HEK293 (cell line): Measurements from ENCODE around the gene OR7G3.

Experiments used
- CTCF ChIA-PET: fragments of 350-600 bp; formaldehyde crosslinking; extraction: SDS; loops from one replicate; lab custom pipeline; 2021; ENCODE audit warnings: antibody characterized with exemption; lab: Yijun Ruan, JAX
- POLR2A ChIA-PET: fragments of 300-600 bp; formaldehyde crosslinking; extraction: SDS; loops from one replicate; lab custom pipeline; 2020; ENCODE audit warnings: antibody characterized with exemption, inconsistent platforms; lab: Yijun Ruan, JAX
- H3K27ac ChIP-seq: fragments of 200-500 bp; sonication (Bioruptor generic); 2 replicates; pipeline ENCODE4 v1.5.1; 2014; ENCODE audit warnings: low read depth, low read length, control low read depth, inconsistent platforms; ENCODE audit errors: extremely low read depth
- H3K36me3 ChIP-seq, 2 experiments: fragments of 200-500 bp in 1 of 2; sonication (Bioruptor generic) in 1 of 2; 1 replicate in 1 of 2; 2 replicates in 1 of 2; pipeline ENCODE4 v1.5.1; 2014 to 2017; ENCODE audit warnings: inconsistent platforms in 2 of 2, low read length in 2 of 2; ENCODE audit not compliant: control insufficient read depth in 2 of 2, insufficient read depth in 1 of 2
- H3K4me1 ChIP-seq: fragments of 200-500 bp; sonication (Bioruptor generic); 2 replicates; pipeline ENCODE4 v1.5.1; 2014; ENCODE audit warnings: mild to moderate bottlenecking, low read length, inconsistent platforms; ENCODE audit not compliant: control insufficient read depth, insufficient read depth
- H3K4me3 ChIP-seq: 2 replicates; pipeline ENCODE4 v1.5.1; 2011; ENCODE audit warnings: low read depth, mild to moderate bottlenecking, control low read depth, low read length, moderate library complexity
- H3K9me3 ChIP-seq: fragments of 200-500 bp; sonication (Bioruptor generic); 2 replicates; pipeline ENCODE4 v1.5.1; 2014; ENCODE audit warnings: low read depth, low read length, inconsistent platforms; ENCODE audit not compliant: control insufficient read depth, insufficient read depth
- BCL11A ChIP-seq: fragments of 450-650 bp; formaldehyde crosslinking; IDR thresholded peaks from 2 replicates; pipeline ENCODE4 v1.5.1; 2016; ENCODE audit warnings: low read depth, missing biosample characterization, missing genetic modification characterization
- BCL11B ChIP-seq: fragments of 450-650 bp; formaldehyde crosslinking; IDR thresholded peaks from 2 replicates; pipeline ENCODE4 v1.5.1; 2016; ENCODE audit warnings: low read depth, missing biosample characterization, missing genetic modification characterization
- YY2 ChIP-seq: fragments of 450-650 bp; formaldehyde crosslinking; IDR thresholded peaks from 2 replicates; pipeline ENCODE4 v1.5.1; 2016; ENCODE audit warnings: missing biosample characterization, missing genetic modification characterization
- ZBTB11 ChIP-seq: fragments of 450-650 bp; formaldehyde crosslinking; conservative IDR thresholded peaks from 2 replicates; pipeline ENCODE4 v1.5.1; 2016; ENCODE audit warnings: low read depth, missing biosample characterization, missing genetic modification characterization
- ZBTB48 ChIP-seq: fragments of 450-650 bp; formaldehyde crosslinking; IDR thresholded peaks from 2 replicates; pipeline ENCODE4 v1.5.1; 2016; ENCODE audit warnings: missing biosample characterization, missing genetic modification characterization
- ZFP3 ChIP-seq: fragments of 450-650 bp; formaldehyde crosslinking; IDR thresholded peaks from 2 replicates; pipeline ENCODE4 v1.5.1; 2016; ENCODE audit warnings: low read depth, missing biosample characterization, missing genetic modification characterization
- ZNF169 ChIP-seq: fragments of 450-650 bp; formaldehyde crosslinking; IDR thresholded peaks from 2 replicates; pipeline ENCODE4 v1.5.1; 2016; ENCODE audit warnings: missing biosample characterization, missing genetic modification characterization
- ZNF18 ChIP-seq: fragments of 450-650 bp; formaldehyde crosslinking; IDR thresholded peaks from 2 replicates; pipeline ENCODE4 v1.5.1; 2016; ENCODE audit warnings: missing biosample characterization, missing genetic modification characterization
- ZNF19 ChIP-seq: fragments of 450-650 bp; formaldehyde crosslinking; IDR thresholded peaks from 2 replicates; pipeline ENCODE4; 2016; ENCODE audit warnings: missing biosample characterization, missing genetic modification characterization, low read depth
- ZNF223 ChIP-seq: fragments of 450-650 bp; formaldehyde crosslinking; IDR thresholded peaks from 2 replicates; pipeline ENCODE4 v1.5.1; 2016; ENCODE audit warnings: missing biosample characterization, missing genetic modification characterization
- ZNF248 ChIP-seq: fragments of 450-650 bp; formaldehyde crosslinking; IDR thresholded peaks from 2 replicates; pipeline ENCODE4 v1.5.1; 2017; ENCODE audit warnings: missing biosample characterization, missing genetic modification characterization
- ZNF292 ChIP-seq: fragments of 450-650 bp; formaldehyde crosslinking; IDR thresholded peaks from 2 replicates; pipeline ENCODE4 v1.5.1; 2016; ENCODE audit warnings: low read depth, missing biosample characterization, missing genetic modification characterization, borderline replicate concordance
- ZNF311 ChIP-seq: fragments of 450-650 bp; formaldehyde crosslinking; IDR thresholded peaks from 2 replicates; pipeline ENCODE4 v1.5.1; 2017; ENCODE audit warnings: missing biosample characterization, missing genetic modification characterization, borderline replicate concordance
- ZNF324 ChIP-seq: fragments of 450-650 bp; formaldehyde crosslinking; IDR thresholded peaks from 2 replicates; pipeline ENCODE4 v1.5.1; 2016; ENCODE audit warnings: missing biosample characterization, missing genetic modification characterization
- ZNF335 ChIP-seq: fragments of 450-650 bp; formaldehyde crosslinking; conservative IDR thresholded peaks from 2 replicates; pipeline ENCODE4 v1.5.1; 2016; ENCODE audit warnings: missing biosample characterization, missing genetic modification characterization
- ZNF404 ChIP-seq: fragments of 450-650 bp; formaldehyde crosslinking; IDR thresholded peaks from 2 replicates; pipeline ENCODE4 v1.5.1; 2017; ENCODE audit warnings: missing biosample characterization, missing genetic modification characterization
- ZNF473 ChIP-seq: fragments of 450-650 bp; formaldehyde crosslinking; IDR thresholded peaks from 2 replicates; pipeline ENCODE4 v1.5.1; 2017; ENCODE audit warnings: missing biosample characterization, missing genetic modification characterization
- ZNF48 ChIP-seq: fragments of 450-650 bp; formaldehyde crosslinking; IDR thresholded peaks from 2 replicates; pipeline ENCODE4 v1.5.1; 2016; ENCODE audit warnings: missing biosample characterization, missing genetic modification characterization
- ZNF549 ChIP-seq: fragments of 450-650 bp; IDR thresholded peaks from 2 replicates; pipeline ENCODE4 v1.5.1; 2018; ENCODE audit warnings: missing biosample characterization, missing genetic modification characterization, mild to moderate bottlenecking, inconsistent platforms, moderate library complexity
- ZNF623 ChIP-seq: fragments of 450-650 bp; formaldehyde crosslinking; IDR thresholded peaks from 2 replicates; pipeline ENCODE4 v1.5.1; 2016; ENCODE audit warnings: missing biosample characterization, missing genetic modification characterization
- ZNF768 ChIP-seq: fragments of 450-650 bp; formaldehyde crosslinking; IDR thresholded peaks from 2 replicates; pipeline ENCODE4 v1.5.1; 2018; ENCODE audit warnings: missing biosample characterization, mild to moderate bottlenecking, missing genetic modification characterization
- ZNF792 ChIP-seq: fragments of 450-650 bp; formaldehyde crosslinking; IDR thresholded peaks from 2 replicates; pipeline ENCODE4 v1.5.1; 2016; ENCODE audit warnings: missing biosample characterization, missing genetic modification characterization
- TF ChIP-seq, protein P1 (sequence below): fragments of 450-650 bp; formaldehyde crosslinking; IDR thresholded peaks from 2 replicates; pipeline ENCODE4 v1.5.1; 2016; ENCODE audit warnings: missing biosample characterization, missing genetic modification characterization, low read depth
- TF ChIP-seq, protein P2 (sequence below): fragments of 450-650 bp; formaldehyde crosslinking; IDR thresholded peaks from 2 replicates; pipeline ENCODE4 v1.5.1; 2016; ENCODE audit warnings: missing biosample characterization, missing genetic modification characterization
- TF ChIP-seq, protein P3 (sequence below): fragments of 450-650 bp; formaldehyde crosslinking; IDR thresholded peaks from 2 replicates; pipeline ENCODE4 v1.5.1; 2017; ENCODE audit warnings: missing biosample characterization, missing genetic modification characterization

OR7G3 gene

DNA sequence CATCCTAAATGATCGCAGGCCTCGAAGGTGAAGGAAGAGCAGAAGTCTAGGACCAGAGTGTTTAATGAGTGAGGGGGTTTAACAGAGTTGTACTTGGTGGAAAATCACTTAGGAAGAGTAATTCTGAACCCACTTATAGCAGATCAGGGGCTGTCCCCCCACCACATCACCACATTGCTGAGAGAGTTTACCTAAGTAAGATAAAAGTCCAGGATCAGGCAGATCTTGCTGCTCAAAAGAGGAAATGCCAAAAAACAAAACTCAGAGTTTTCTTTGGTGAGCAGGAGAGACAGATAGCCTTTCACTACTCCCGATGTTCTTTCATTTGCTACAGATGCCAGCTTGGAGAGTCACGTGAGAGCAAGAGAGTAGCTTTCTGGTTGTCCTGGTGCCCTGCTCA is 28.8 kb upstream of the OR7G3 start:
- no peaks in the 10 kb centered on the region; the same call in 1 of the 2 replicates for H3K9me3 ChIP-seq
- no peak overlapping the region for H3K4me3 ChIP-seq
- no peak for TF ChIP-seq ZNF335 (tag by site-specific recombination)
- no peak for TF ChIP-seq ZNF473 (tag by site-specific recombination)
- no peak for TF ChIP-seq BCL11A (tag by site-specific recombination)
- TF ChIP-seq ZNF48 (tag by site-specific recombination) = no peak
- TF ChIP-seq ZNF292 (tag by site-specific recombination) = no peak
- TF ChIP-seq, protein P1, sequence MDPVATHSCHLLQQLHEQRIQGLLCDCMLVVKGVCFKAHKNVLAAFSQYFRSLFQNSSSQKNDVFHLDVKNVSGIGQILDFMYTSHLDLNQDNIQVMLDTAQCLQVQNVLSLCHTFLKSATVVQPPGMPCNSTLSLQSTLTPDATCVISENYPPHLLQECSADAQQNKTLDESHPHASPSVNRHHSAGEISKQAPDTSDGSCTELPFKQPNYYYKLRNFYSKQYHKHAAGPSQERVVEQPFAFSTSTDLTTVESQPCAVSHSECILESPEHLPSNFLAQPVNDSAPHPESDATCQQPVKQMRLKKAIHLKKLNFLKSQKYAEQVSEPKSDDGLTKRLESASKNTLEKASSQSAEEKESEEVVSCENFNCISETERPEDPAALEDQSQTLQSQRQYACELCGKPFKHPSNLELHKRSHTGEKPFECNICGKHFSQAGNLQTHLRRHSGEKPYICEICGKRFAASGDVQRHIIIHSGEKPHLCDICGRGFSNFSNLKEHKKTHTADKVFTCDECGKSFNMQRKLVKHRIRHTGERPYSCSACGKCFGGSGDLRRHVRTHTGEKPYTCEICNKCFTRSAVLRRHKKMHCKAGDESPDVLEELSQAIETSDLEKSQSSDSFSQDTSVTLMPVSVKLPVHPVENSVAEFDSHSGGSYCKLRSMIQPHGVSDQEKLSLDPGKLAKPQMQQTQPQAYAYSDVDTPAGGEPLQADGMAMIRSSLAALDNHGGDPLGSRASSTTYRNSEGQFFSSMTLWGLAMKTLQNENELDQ = no peak
- TF ChIP-seq ZNF223 (tag by site-specific recombination) = no peak
- TF ChIP-seq ZNF311 (tag by site-specific recombination) = no peak
- no peak for TF ChIP-seq ZFP3
- TF ChIP-seq YY2 = no peak
- no peak for TF ChIP-seq ZNF324 (tag by site-specific recombination)
- TF ChIP-seq ZNF248 (tag by site-specific recombination) = no peak
- TF ChIP-seq ZBTB48 (tag by site-specific recombination) = no peak
- TF ChIP-seq ZBTB11 (tag by site-specific recombination) = no peak
- TF ChIP-seq BCL11B (tag by site-specific recombination) = no peak
- TF ChIP-seq ZNF792 (tag by site-specific recombination) = no peak
- no peak overlapping the region for H3K27ac ChIP-seq
- CTCF ChIA-PET = no interaction called here
- H3K4me1 ChIP-seq = no peaks in the 10 kb centered on the region
- POLR2A ChIA-PET = no interaction called here
- H3K36me3 ChIP-seq = peaks cover 40 to 95% of the 10 kb centered on the region in 2 experiments

DNA sequence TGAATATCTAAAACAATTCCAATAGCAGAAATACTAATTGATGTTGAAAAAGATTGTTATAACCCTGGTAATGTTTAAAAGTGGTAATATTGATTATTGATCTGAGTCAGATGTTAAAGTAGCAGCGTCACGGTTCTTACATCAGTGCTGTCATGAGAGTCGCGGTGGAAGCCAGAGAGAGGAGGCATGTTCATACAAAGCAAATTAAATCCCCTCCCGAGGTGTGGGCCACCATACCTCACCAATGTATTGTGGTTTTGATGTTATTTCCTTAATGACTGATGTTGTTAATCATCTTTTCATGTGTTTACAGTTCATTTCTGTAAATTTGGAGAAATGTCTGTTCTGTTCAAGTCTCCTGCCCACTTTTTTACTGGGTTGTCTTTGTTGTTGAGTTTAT is 24.6 kb upstream of the OR7G3 start:
- H3K9me3 ChIP-seq = no peaks in the 10 kb centered on the region; the same call in 1 of the 2 replicates
- H3K36me3 ChIP-seq = peaks cover 12 to 86% of the 10 kb centered on the region in 2 experiments
- H3K27ac ChIP-seq = no peak overlapping the region
- H3K4me1 ChIP-seq = no peaks in the 10 kb centered on the region
- CTCF ChIA-PET = no interaction called here
- no peak overlapping the region for H3K4me3 ChIP-seq
- POLR2A ChIA-PET = no interaction called here
- TF ChIP-seq, protein P2, sequence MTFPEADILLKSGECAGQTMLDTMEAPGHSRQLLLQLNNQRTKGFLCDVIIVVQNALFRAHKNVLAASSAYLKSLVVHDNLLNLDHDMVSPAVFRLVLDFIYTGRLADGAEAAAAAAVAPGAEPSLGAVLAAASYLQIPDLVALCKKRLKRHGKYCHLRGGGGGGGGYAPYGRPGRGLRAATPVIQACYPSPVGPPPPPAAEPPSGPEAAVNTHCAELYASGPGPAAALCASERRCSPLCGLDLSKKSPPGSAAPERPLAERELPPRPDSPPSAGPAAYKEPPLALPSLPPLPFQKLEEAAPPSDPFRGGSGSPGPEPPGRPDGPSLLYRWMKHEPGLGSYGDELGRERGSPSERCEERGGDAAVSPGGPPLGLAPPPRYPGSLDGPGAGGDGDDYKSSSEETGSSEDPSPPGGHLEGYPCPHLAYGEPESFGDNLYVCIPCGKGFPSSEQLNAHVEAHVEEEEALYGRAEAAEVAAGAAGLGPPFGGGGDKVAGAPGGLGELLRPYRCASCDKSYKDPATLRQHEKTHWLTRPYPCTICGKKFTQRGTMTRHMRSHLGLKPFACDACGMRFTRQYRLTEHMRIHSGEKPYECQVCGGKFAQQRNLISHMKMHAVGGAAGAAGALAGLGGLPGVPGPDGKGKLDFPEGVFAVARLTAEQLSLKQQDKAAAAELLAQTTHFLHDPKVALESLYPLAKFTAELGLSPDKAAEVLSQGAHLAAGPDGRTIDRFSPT = no peak
- no peak for TF ChIP-seq ZNF18 (tag by site-specific recombination)
- no peak for TF ChIP-seq ZNF549
- TF ChIP-seq ZNF768 (tag by site-specific recombination) = no peak
- no peak for TF ChIP-seq ZNF19 (tag by site-specific recombination)
- no peak for TF ChIP-seq ZNF404 (tag by site-specific recombination)
- no peak for TF ChIP-seq ZNF169 (tag by site-specific recombination)
- TF ChIP-seq ZNF623 (tag by site-specific recombination) = no peak
- TF ChIP-seq, protein P3, sequence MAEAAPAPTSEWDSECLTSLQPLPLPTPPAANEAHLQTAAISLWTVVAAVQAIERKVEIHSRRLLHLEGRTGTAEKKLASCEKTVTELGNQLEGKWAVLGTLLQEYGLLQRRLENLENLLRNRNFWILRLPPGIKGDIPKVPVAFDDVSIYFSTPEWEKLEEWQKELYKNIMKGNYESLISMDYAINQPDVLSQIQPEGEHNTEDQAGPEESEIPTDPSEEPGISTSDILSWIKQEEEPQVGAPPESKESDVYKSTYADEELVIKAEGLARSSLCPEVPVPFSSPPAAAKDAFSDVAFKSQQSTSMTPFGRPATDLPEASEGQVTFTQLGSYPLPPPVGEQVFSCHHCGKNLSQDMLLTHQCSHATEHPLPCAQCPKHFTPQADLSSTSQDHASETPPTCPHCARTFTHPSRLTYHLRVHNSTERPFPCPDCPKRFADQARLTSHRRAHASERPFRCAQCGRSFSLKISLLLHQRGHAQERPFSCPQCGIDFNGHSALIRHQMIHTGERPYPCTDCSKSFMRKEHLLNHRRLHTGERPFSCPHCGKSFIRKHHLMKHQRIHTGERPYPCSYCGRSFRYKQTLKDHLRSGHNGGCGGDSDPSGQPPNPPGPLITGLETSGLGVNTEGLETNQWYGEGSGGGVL = no peak
